H1 (cell line): ENCODE data around the gene MBNL2. TPM values are rescaled to one million over a fixed set of nuclear protein-coding genes. Genes with fewer than 3 reads are reported as not detected.

ENCODE experiments used
- CTCF ChIA-PET: fragments of 300-600 bp; sonication (Branson Sonifier 250); formaldehyde crosslinking; loops from one replicate; lab custom pipeline; 2021; ENCODE audit not compliant: partially characterized antibody; lab: Charles Lee
- POLR2A ChIA-PET: fragments of 300-600 bp; sonication (Branson Sonifier 250); formaldehyde crosslinking; loops from one replicate; lab custom pipeline; 2021; ENCODE audit warnings: inconsistent platforms; ENCODE audit not compliant: partially characterized antibody; lab: Charles Lee
- DNase-seq, 2 experiments: peaks; one replicate each; pipeline versions ENCODE4 v3.0.0 to v3.0.0-alpha.2; 2010 to 2022; ENCODE audit warnings: low spot score in 2 of 2, low read depth in 1 of 2, mixed read lengths in 1 of 2
- FAIRE-seq: peaks from 2 replicates; lab custom pipeline; 2011; peaks lifted over from hg19 to GRCh38; lab: Jason Lieb, UNC
- H2AFZ ChIP-seq: 2 replicates; pipeline ENCODE4 v1.8.1; 2012; ENCODE audit warnings: low read length, inconsistent platforms
- H2AK5ac ChIP-seq: 2 replicates; pipeline ENCODE4 v1.6.1; 2013; ENCODE audit warnings: low read depth, low read length
- H2BK120ac ChIP-seq: replicated peaks from 2 replicates; pipeline ENCODE3; 2013; ENCODE audit warnings: low read depth, low read length, inconsistent platforms
- H2BK12ac ChIP-seq: 2 replicates; pipeline ENCODE4 v1.6.1; 2013; ENCODE audit warnings: low read depth, low read length
- H2BK15ac ChIP-seq: 2 replicates; pipeline ENCODE4 v1.6.1; 2013; ENCODE audit warnings: low read length
- H2BK20ac ChIP-seq: 2 replicates; pipeline ENCODE4 v1.6.1; 2013; ENCODE audit warnings: low read length
- H2BK5ac ChIP-seq: 2 replicates; pipeline ENCODE4 v1.6.1; 2013; ENCODE audit warnings: low read depth, low read length
- H3K14ac ChIP-seq: 2 replicates; pipeline ENCODE4 v1.6.1; 2013; ENCODE audit warnings: inconsistent platforms; ENCODE audit not compliant: insufficient read length
- H3K18ac ChIP-seq: 2 replicates; pipeline ENCODE4 v1.6.1; 2013; ENCODE audit warnings: low read length; ENCODE audit errors: extremely low read depth
- H3K23ac ChIP-seq: 2 replicates; pipeline ENCODE4 v1.6.1; 2013; ENCODE audit warnings: inconsistent platforms; ENCODE audit not compliant: insufficient read length
- H3K23me2 ChIP-seq: 2 replicates; pipeline ENCODE4 v1.6.1; 2013; ENCODE audit warnings: low read depth, low read length
- H3K27ac ChIP-seq: 2 replicates; pipeline ENCODE4 v1.6.1; 2011; ENCODE audit warnings: low read depth, low read length, inconsistent platforms
- H3K27me3 ChIP-seq, 4 experiments: replicated peaks in 1 of 4; 1 replicate in 1 of 4; 2 replicates in 3 of 4; pipeline versions ENCODE4 v1.6.1 to v1.8.1; 2011 to 2013; ENCODE audit warnings: low read length in 3 of 4, mild to moderate bottlenecking in 3 of 4, inconsistent platforms in 2 of 4, mixed read lengths in 2 of 4, moderate library complexity in 1 of 4; ENCODE audit not compliant: control insufficient read depth in 3 of 4, insufficient read depth in 3 of 4; ENCODE audit errors: extremely low read depth in 1 of 4
- H3K36me3 ChIP-seq, 4 experiments: 2 replicates each; pipeline versions ENCODE4 v1.6.1 to v1.8.1; 2011 to 2013; ENCODE audit warnings: mild to moderate bottlenecking in 4 of 4, low read length in 3 of 4, moderate library complexity in 2 of 4, control low read depth in 1 of 4, inconsistent platforms in 1 of 4; ENCODE audit not compliant: insufficient read depth in 4 of 4, control insufficient read depth in 2 of 4
- H3K4ac ChIP-seq: replicated peaks from 2 replicates; pipeline ENCODE3; 2013; ENCODE audit warnings: low read length, low read depth, mixed read lengths, inconsistent platforms; ENCODE audit not compliant: insufficient read length
- H3K4me1 ChIP-seq, 4 experiments: replicated peaks in 1 of 4; 1 replicate in 1 of 4; 2 replicates in 3 of 4; pipeline versions ENCODE4 v1.6.1 to v1.8.1; 2011 to 2013; ENCODE audit warnings: low read length in 3 of 4, inconsistent platforms in 2 of 4, mixed read lengths in 1 of 4; ENCODE audit not compliant: insufficient read depth in 4 of 4, control insufficient read depth in 3 of 4
- H3K4me2 ChIP-seq, 2 experiments: 2 replicates each; pipeline versions ENCODE4 v1.6.1 to v1.8.1; 2011 to 2013; ENCODE audit warnings: low read depth in 2 of 2, low read length in 2 of 2, control low read depth in 1 of 2, inconsistent platforms in 1 of 2, mild to moderate bottlenecking in 1 of 2; ENCODE audit not compliant: insufficient read depth in 1 of 2
- H3K4me3 ChIP-seq, 4 experiments: fragments of 200-600, 300-600 bp in 1 of 4; sonication (generic), shearing (Covaris generic), sonication (Bioruptor Twin) in 1 of 4; 2 replicates each; pipeline versions ENCODE4 v1.5.1 to v1.8.1; 2011 to 2016; ENCODE audit warnings: low read length in 4 of 4, low read depth in 3 of 4, control low read depth in 2 of 4, inconsistent platforms in 2 of 4, mild to moderate bottlenecking in 2 of 4, mixed read lengths in 1 of 4, moderate library complexity in 1 of 4; ENCODE audit not compliant: insufficient read depth in 2 of 4; ENCODE audit errors: extremely low read depth in 1 of 4
- H3K56ac ChIP-seq: replicated peaks from 2 replicates; pipeline ENCODE3; 2013; ENCODE audit warnings: low read depth, mild to moderate bottlenecking, mixed read lengths, low read length, inconsistent platforms; ENCODE audit not compliant: insufficient read length
- H3K79me1 ChIP-seq: 2 replicates; pipeline ENCODE4 v1.6.1; 2013; ENCODE audit warnings: low read depth, low read length, control low read depth
- H3K79me2 ChIP-seq, 2 experiments: 2 replicates each; pipeline versions ENCODE4 v1.6.1 to v1.8.1; 2012 to 2013; ENCODE audit warnings: low read length in 2 of 2, mild to moderate bottlenecking in 2 of 2, inconsistent platforms in 1 of 2; ENCODE audit not compliant: insufficient read depth in 2 of 2, control insufficient read depth in 1 of 2
- H3K9ac ChIP-seq, 4 experiments: replicated peaks in 1 of 4; 1 replicate in 1 of 4; 2 replicates in 3 of 4; pipeline versions ENCODE4 v1.6.1 to v1.8.1; 2011 to 2013; ENCODE audit warnings: low read depth in 3 of 4, low read length in 3 of 4, control low read depth in 2 of 4, mild to moderate bottlenecking in 2 of 4, moderate library complexity in 2 of 4, inconsistent platforms in 1 of 4; ENCODE audit errors: extremely low read depth in 1 of 4
- H3K9me3 ChIP-seq, 2 experiments: 2 replicates each; pipeline versions ENCODE4 v1.6.1 to v1.8.1; 2012 to 2013; ENCODE audit warnings: mild to moderate bottlenecking in 2 of 2, moderate library complexity in 2 of 2, control low read depth in 1 of 2, inconsistent platforms in 1 of 2, low read depth in 1 of 2, low read length in 1 of 2, mixed read lengths in 1 of 2; ENCODE audit not compliant: insufficient read depth in 2 of 2
- H4K20me1 ChIP-seq, 2 experiments: replicated peaks in 1 of 2; 2 replicates each; pipeline versions ENCODE3 to v1.8.1; 2011 to 2013; ENCODE audit warnings: inconsistent platforms in 2 of 2, low read length in 2 of 2, mild to moderate bottlenecking in 1 of 2; ENCODE audit not compliant: insufficient read depth in 2 of 2, control insufficient read depth in 1 of 2
- H4K5ac ChIP-seq: 2 replicates; pipeline ENCODE4 v1.6.1; 2013; ENCODE audit warnings: low read length, low read depth, mixed read lengths, inconsistent platforms; ENCODE audit not compliant: insufficient read length
- H4K8ac ChIP-seq: 2 replicates; pipeline ENCODE4 v1.8.0; 2013; ENCODE audit warnings: mild to moderate bottlenecking, moderate library complexity, low read length, inconsistent platforms; ENCODE audit not compliant: insufficient read depth; ENCODE audit errors: extremely low read depth
- H4K91ac ChIP-seq: replicated peaks from 2 replicates; pipeline ENCODE3; 2013; ENCODE audit warnings: low read length, mixed read lengths, inconsistent platforms; ENCODE audit not compliant: insufficient read length
- EP300 ChIP-seq, 2 experiments: IDR thresholded peaks; 1 replicate in 1 of 2; 2 replicates in 1 of 2; pipeline ENCODE4 v1.6.1; 2011 to 2012; ENCODE audit warnings: low read depth in 2 of 2, low read length in 2 of 2, mild to moderate bottlenecking in 2 of 2, borderline replicate concordance in 1 of 2, inconsistent platforms in 1 of 2, moderate library complexity in 1 of 2
- whole genome bisulfite sequencing, 2 experiments: shearing (Covaris generic) in 1 of 2; methylation state at CpG; one replicate each; pipeline versions ENCODE4 v1.1.6 to v1.1.7; 2013 to 2015; ENCODE audit warnings: low lambda C conversion rate in 2 of 2, mixed read lengths in 2 of 2, inconsistent platforms in 1 of 2, low coverage in 1 of 2, missing lambda C conversion rate in 1 of 2; ENCODE audit not compliant: insufficient replicate concordance in 2 of 2, insufficient coverage in 1 of 2, insufficient read length in 1 of 2; ENCODE audit errors: extremely low coverage in 1 of 2, missing lambda C conversion rate in 1 of 2; 5-methylcytosine and 5-hydroxymethylcytosine counted together
- polyA plus RNA-seq, 7 experiments: library from polyadenylated mRNA; depleted of rRNA in 3 of 7; stranded (reverse) in 5 of 7; unstranded in 2 of 7; fragments of >200 nt in 5 of 7; fragments of 200-250 nt in 2 of 7; gene quantifications; 1 replicate in 5 of 7; 2 replicates in 1 of 7; 4 replicates in 1 of 7; pipeline versions ENCODE4 v1.2.1 to v1.2.3, GENCODE V29; 2011 to 2013; ENCODE audit warnings: missing spikeins in 2 of 7, mixed read lengths in 2 of 7
- total RNA-seq: library from RNA; stranded (reverse); fragmentation: NEBNext Ultra II Directional; extraction: Animal tissue kit (Norgen Biotek cat#: 25700); gene quantifications from 2 replicates; pipeline ENCODE4 v1.2.1, GENCODE V29; 2021

MBNL2 gene
- total and polyA plus RNA-seq, 2 of the 8 experiments (the other 6 are each of a cell fraction or from before 2014, with no cell fraction given) = 1.0 to 2.6 TPM

DNA sequence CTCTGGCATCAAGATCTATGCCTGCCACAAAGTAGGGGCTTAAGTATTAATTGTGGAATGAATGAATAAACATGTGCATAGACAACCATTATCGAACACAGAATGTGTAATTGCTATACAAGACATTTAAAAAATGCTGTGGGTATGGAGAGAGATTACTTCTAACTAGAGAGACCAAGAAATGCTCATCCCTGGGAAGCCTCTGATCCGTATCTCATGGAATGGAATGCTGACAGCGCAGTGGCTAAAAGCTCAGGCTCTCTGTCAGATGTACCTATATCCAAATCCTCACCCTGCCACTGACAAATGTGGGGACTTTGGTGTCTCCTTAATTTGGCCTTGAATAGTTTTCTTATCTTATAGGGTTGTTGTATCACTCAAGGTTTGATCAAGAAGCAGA, 22.7 kb upstream of the MBNL2 start:
- H2AFZ ChIP-seq = no peak overlapping the region
- no peak for TF ChIP-seq EP300 (IDR thresholded peaks at IDR 0.05; ENCODE audit: borderline replicate concordance in 1 of 2, low read depth in 2 of 2, low read length in 2 of 2)

More for the DNA sequence above, 22.7 kb upstream of the MBNL2 start:
- H3K9me3 ChIP-seq = no peaks in the 10 kb centered on the region
- H2BK15ac ChIP-seq = no peak overlapping the region
- H3K18ac ChIP-seq = no peak overlapping the region
- no peak overlapping the region for H2BK120ac ChIP-seq
- FAIRE-seq (no peak), DNase-seq (no peak)
- no peak overlapping the region for H3K14ac ChIP-seq
- H3K4ac ChIP-seq = no peak overlapping the region
- H2BK20ac ChIP-seq = no peak overlapping the region
- no peak overlapping the region for H3K9ac ChIP-seq
- no peak overlapping the region for H3K4me2 ChIP-seq
- H2BK12ac ChIP-seq = no peak overlapping the region
- peaks cover 0 to 4% (median 1%) of the 10 kb centered on the region in 4 experiments; a peak in 3 of 7 replicates for H3K4me1 ChIP-seq
- H3K27me3 ChIP-seq = no peaks in the 10 kb centered on the region
- H3K56ac ChIP-seq = no peak overlapping the region
- H2BK5ac ChIP-seq = no peak overlapping the region
- H2AK5ac ChIP-seq = no peak overlapping the region
- H3K27ac ChIP-seq = no peak overlapping the region
- H3K79me2 ChIP-seq = no peaks in the 10 kb centered on the region
- H3K23me2 ChIP-seq = no peaks in the 10 kb centered on the region
- no peaks in the 10 kb centered on the region for H3K79me1 ChIP-seq
- WGBS, 2 experiments = 89% methylated on average over 3 of the region's 3 CpGs; no CpG with 5 or more reads in 1 of the 2 experiments
- ChIA-PET CTCF (no interaction called here), POLR2A (no interaction called here)
- H3K4me3 ChIP-seq = no peak overlapping the region
- no peak overlapping the region for H4K5ac ChIP-seq
- H4K8ac ChIP-seq = no peak overlapping the region
- no peak overlapping the region for H4K91ac ChIP-seq
- no peak overlapping the region for H3K23ac ChIP-seq
- H4K20me1 ChIP-seq = no peaks in the 10 kb centered on the region
- H3K36me3 ChIP-seq = no peaks in the 10 kb centered on the region
